22Rv1 (cell line): ENCODE data around the gene KCNH1.

Experiments
- H3K27ac ChIP-seq: fragments of 450-650 bp; 2 replicates; pipeline ENCODE4 v1.5.1; 2017
- CTCF ChIP-seq: fragments of 450-650 bp; IDR thresholded peaks from 2 replicates; pipeline ENCODE4 v1.5.1; 2017; ENCODE audit warnings: mild to moderate bottlenecking
- ZFX ChIP-seq: fragments of 450-650 bp; IDR thresholded peaks from 2 replicates; pipeline ENCODE4 v1.6.1; 2017; ENCODE audit warnings: antibody characterized with exemption, borderline replicate concordance

Gene KCNH1

DNA sequence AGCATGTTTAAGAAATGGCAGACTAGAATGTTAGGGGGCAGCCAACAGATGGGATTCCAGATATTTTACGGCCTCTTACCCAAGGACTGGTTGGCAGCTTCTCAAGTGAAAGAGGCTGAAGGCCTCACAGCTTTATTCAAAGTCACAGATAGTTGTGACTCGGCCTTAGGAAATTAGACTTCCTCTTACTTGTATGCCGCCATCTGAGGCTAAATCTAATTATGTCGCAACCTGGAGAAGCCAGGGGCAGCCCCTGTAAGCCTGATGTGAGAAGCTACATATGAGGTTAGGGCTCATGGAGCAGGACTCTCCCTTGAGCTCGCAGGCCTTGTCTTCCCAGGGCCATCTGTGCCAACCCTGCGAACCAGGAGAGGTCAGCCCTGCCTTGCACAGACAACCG lies 452.8 kb downstream of the KCNH1 start:
- TF ChIP-seq ZFX (no peak), CTCF (no peak)
- H3K27ac ChIP-seq = no peak overlapping the region

DNA sequence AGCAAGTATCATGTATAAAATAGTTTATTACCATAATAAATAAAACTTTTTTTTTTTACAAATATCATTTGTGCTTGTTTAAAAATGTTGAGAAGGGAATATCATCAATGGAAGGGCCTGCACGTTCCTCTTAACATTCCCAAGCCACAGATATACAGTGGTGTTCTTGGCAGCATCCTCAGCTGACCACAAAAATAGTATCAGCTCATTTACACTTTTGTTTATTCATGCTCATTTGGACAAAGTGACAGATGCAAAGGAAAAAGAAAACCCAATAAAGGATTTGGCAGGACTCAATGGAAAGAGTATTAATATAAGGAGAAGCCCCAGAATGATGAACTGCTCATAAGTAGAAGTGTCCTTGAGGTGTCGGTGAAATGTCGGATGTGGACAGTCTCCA lies 455.6 kb downstream of the KCNH1 start:
- H3K27ac ChIP-seq = no peak overlapping the region
- TF ChIP-seq CTCF (no peak), ZFX (no peak)

- TF ChIP-seq CTCF (no peak), ZFX (no peak)
Observed at GRCh38 chr1:210677533-210677932, 456.4 kb downstream of the KCNH1 start.

DNA sequence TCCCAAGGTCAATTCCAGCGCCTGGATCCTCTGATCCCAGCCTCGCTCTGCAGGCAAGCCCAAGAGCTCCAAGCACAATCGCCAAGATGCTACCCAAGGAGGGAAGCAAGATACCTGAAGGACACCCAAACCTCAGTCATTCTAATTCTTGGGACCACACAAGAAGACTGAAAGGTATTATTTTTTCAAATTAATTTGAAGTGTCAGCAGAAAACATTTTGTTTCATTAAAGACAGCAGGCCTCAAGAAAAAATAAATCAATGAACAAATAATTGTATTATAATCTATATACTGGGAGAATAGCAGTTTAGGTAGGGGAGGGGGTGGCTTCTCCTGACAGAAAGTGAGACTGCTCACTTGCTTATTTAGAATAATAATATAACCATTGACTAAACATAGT lies 457.4 kb downstream of the KCNH1 start:
- H3K27ac ChIP-seq = no peak overlapping the region
- no peak for TF ChIP-seq ZFX
- TF ChIP-seq CTCF = no peak

More at GRCh38 chr1:210677533-210677932, 456.4 kb downstream of the KCNH1 start:
- H3K27ac ChIP-seq = no peak overlapping the region

DNA sequence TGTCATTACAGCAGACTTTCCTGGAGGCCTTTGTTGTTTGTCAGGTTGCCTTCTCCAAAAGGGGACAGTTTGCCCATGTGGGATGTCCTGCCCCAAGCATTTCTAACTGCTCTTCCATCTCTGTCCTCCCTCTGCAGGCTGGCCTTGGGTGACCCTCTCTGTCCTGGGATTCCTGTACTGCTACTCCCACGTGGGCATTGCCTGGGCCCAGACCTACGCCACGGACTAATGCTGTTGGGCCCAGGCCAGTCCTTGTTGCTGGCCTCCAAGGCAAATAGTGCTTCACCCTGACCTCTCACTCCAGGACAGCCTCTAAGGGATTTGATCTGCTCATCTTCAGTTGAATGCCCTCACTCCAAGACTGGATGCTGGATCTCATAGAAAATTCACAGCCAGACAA lies 459.8 kb downstream of the KCNH1 start:
- no peak overlapping the region for H3K27ac ChIP-seq
- TF ChIP-seq CTCF = no peak
- no peak for TF ChIP-seq ZFX

DNA sequence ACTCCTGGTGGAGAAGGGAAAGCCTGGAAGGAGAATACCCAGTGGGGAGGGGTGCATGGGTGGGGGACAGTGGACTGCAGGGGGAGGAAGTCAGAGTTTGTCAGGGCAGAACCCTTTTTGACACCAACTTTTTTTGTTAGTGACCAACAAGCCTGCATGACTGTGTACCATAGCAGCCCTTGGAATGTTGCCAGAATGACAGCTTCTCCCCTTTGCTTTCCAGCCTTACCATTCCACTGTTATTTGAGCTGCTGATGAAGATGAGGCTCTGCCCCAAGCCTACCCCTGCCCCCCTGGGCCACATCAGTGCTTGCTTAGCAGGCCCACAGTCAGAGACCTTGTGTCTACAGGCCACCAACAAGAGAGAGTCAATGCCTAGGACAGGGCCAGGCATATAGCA lies 464.0 kb downstream of the KCNH1 start:
- no peak overlapping the region for H3K27ac ChIP-seq
- TF ChIP-seq CTCF (no peak), ZFX (no peak)

GRCh38 chr1:210663730-210664573 lies 470.0 kb downstream of the KCNH1 start:
- no peak overlapping the region for H3K27ac ChIP-seq
- TF ChIP-seq ZFX (no peak), CTCF (no peak)
